K562 (cell line): ENCODE measurements around the gene GINS2.

Experiments used
- FOXM1 ChIP-seq, 2 experiments: fragments of 450-650 bp in 1 of 2; sonication (generic) in 1 of 2; formaldehyde crosslinking in 1 of 2; IDR thresholded peaks; 2 replicates each; pipeline versions ENCODE4 v1.6.1 to v1.9.0; 2017 to 2022; ENCODE audit warnings: low read depth in 2 of 2, mild to moderate bottlenecking in 2 of 2, missing genetic modification reagents in 1 of 2, moderate library complexity in 1 of 2
- POLR2A ChIP-seq: fragments of 450-650 bp; conservative IDR thresholded peaks from 2 replicates; pipeline ENCODE4 v1.6.1; 2016
- RFX5 ChIP-seq: IDR thresholded peaks from 2 replicates; pipeline ENCODE4 v1.6.1; 2011; ENCODE audit warnings: low read depth, mild to moderate bottlenecking, improper control_type of control experiment, low read length
- TARDBP ChIP-seq: fragments of 450-650 bp; IDR thresholded peaks from 2 replicates; pipeline ENCODE4 v1.6.1; 2016
- TFAM ChIP-seq: fragments of 250-450 bp; sonication (Bioruptor Pico); conservative IDR thresholded peaks from 2 replicates; pipeline ENCODE4 v1.5.0; 2021; ENCODE audit warnings: mild to moderate bottlenecking, moderate library complexity
- ZNF586 ChIP-seq: fragments of 450-650 bp; formaldehyde crosslinking; conservative IDR thresholded peaks from 2 replicates; pipeline ENCODE4 v1.4.0; 2020; ENCODE audit warnings: mild to moderate bottlenecking, moderate library complexity
- TF ChIP-seq, protein P1 (sequence below), 3 experiments: IDR thresholded peaks in 2 of 3; conservative IDR thresholded peaks in 1 of 3; 2 replicates each; pipeline ENCODE4 v1.5.1; 2011 to 2012; ENCODE audit warnings: low read length in 3 of 3, mild to moderate bottlenecking in 3 of 3, control low read depth in 2 of 3, improper control_type of control experiment in 1 of 3, inconsistent platforms in 1 of 3, low read depth in 1 of 3, mixed read lengths in 1 of 3, moderate library complexity in 1 of 3; ENCODE audit not compliant: insufficient read depth in 2 of 3
- TF ChIP-seq, protein P2 (sequence below): sonication (generic); formaldehyde crosslinking; IDR thresholded peaks from 2 replicates; pipeline ENCODE4 v1.8.1; 2023; ENCODE audit warnings: mild to moderate bottlenecking, missing genetic modification reagents

DNA sequence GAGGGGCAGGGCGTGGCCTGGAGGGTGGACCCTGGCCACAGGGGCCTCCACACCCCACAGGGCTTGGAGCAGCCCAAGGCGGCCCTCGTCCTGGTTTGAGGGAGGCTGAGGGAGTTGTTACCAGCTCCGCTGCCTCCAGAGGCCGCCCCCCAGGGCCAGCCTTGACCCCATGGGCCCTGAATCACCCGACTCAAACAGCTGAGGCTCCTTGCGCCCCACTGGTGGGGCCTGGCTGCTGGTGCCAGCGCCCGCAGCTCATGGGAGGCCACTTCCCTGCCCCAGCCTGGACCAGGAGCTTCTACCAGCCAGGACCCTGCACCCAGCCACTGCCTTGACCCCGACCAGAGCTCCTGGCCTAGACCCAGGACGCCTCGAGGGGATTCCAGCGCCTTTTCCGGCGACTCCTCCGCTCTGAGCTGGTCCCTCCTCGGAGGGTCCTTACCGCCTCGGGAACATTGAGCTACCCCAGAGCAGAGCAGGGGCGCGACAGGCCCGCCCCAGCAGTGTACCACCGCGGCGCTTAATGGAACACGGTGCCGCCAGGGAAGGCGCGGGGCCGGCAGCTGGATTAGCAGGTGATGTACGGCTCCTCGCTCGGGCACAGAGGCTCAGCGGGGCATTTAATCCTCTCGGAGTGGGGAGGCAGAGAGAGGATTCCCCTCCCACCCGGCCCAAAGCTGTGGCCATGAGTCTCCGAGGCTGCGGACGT lies 38.5 kb downstream of the GINS2 start:
- TF ChIP-seq, protein P1, sequence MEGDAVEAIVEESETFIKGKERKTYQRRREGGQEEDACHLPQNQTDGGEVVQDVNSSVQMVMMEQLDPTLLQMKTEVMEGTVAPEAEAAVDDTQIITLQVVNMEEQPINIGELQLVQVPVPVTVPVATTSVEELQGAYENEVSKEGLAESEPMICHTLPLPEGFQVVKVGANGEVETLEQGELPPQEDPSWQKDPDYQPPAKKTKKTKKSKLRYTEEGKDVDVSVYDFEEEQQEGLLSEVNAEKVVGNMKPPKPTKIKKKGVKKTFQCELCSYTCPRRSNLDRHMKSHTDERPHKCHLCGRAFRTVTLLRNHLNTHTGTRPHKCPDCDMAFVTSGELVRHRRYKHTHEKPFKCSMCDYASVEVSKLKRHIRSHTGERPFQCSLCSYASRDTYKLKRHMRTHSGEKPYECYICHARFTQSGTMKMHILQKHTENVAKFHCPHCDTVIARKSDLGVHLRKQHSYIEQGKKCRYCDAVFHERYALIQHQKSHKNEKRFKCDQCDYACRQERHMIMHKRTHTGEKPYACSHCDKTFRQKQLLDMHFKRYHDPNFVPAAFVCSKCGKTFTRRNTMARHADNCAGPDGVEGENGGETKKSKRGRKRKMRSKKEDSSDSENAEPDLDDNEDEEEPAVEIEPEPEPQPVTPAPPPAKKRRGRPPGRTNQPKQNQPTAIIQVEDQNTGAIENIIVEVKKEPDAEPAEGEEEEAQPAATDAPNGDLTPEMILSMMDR (IDR thresholded peaks at IDR 0.05 in 2 of 3, conservative IDR thresholded peaks at IDR 0.05 in 1 of 3; ENCODE audit: insufficient read depth in 2 of 3, low read depth in 1 of 3, low read length in 3 of 3) = no peak
- TF ChIP-seq POLR2A (0 out of 2 replicates have a peak, but pooled peaks have one; percentile 40), ZNF586 (CRISPR knock-in tag) (no peak), RFX5 (no peak), FOXM1 (IDR thresholded peaks at IDR 0.05; ENCODE audit: low read depth) (no peak), FOXM1 (CRISPR knock-in tag; IDR thresholded peaks at IDR 0.05; ENCODE audit: low read depth) (no peak), TARDBP (no peak), TFAM (no peak)
- TF ChIP-seq, protein P2, sequence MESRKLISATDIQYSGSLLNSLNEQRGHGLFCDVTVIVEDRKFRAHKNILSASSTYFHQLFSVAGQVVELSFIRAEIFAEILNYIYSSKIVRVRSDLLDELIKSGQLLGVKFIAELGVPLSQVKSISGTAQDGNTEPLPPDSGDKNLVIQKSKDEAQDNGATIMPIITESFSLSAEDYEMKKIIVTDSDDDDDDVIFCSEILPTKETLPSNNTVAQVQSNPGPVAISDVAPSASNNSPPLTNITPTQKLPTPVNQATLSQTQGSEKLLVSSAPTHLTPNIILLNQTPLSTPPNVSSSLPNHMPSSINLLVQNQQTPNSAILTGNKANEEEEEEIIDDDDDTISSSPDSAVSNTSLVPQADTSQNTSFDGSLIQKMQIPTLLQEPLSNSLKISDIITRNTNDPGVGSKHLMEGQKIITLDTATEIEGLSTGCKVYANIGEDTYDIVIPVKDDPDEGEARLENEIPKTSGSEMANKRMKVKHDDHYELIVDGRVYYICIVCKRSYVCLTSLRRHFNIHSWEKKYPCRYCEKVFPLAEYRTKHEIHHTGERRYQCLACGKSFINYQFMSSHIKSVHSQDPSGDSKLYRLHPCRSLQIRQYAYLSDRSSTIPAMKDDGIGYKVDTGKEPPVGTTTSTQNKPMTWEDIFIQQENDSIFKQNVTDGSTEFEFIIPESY (CRISPR knock-in tag) = peak; percentile 88
